Mammary epithelial cell (primary cell): ENCODE data around the gene ADAMTS4.

Experiments used
- CTCF ChIP-seq, 2 donors: IDR thresholded peaks in 1 of 2; conservative IDR thresholded peaks in 1 of 2; 2 replicates each; pipeline ENCODE4 v1.5.1; 2011 to 2012; ENCODE audit warnings: inconsistent platforms in 2 of 2, low read length in 2 of 2, mild to moderate bottlenecking in 2 of 2, control low read depth in 1 of 2, low read depth in 1 of 2; ENCODE audit not compliant: insufficient read depth in 1 of 2; ENCODE audit errors: extremely low read depth in 1 of 2
- EZH2 ChIP-seq: IDR thresholded peaks from 2 replicates; pipeline ENCODE4 v1.6.1; 2012; ENCODE audit warnings: low read length, inconsistent platforms, borderline replicate concordance

DNA sequence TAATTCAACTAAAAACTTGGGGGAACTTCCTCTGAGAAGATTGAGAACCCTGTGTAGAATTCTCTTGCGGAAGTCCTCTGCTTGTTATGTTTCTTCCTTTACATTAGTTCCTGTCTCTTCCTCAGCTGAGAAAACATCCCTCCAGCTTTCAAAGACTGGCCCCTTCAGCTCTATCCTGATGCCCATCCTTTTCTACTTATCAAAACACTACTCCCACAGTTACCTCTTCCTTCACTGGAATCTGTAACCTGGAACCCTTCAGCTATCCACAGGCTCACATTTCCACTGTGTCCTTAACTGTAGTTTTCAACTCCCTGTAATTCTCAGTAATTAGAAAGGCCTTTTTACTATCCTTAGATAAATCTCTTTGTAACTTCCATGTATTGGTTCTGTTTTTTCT lies 60.4 kb downstream of the ADAMTS4 start:
- TF ChIP-seq CTCF (conservative IDR thresholded peaks at IDR 0.05 in 1 of 2, IDR thresholded peaks at IDR 0.05 in 1 of 2; ENCODE audit: extremely low read depth in 1 of 2, insufficient read depth in 1 of 2, low read depth in 1 of 2, low read length in 2 of 2) (no peak), EZH2 (no peak)
